HCT116 (cell line): ENCODE results near the gene INHBE.

ENCODE experiments used
- CBX3 ChIP-seq: IDR thresholded peaks from 2 replicates; pipeline ENCODE4 v1.6.1; 2012; ENCODE audit warnings: low read depth
- CEBPB ChIP-seq: IDR thresholded peaks from 2 replicates; pipeline ENCODE4 v1.6.1; 2012; ENCODE audit warnings: low read depth
- CTCF ChIP-seq, 3 experiments: fragments of 200-600 bp in 1 of 3; sonication (generic) in 1 of 3; IDR thresholded peaks in 2 of 3; conservative IDR thresholded peaks in 1 of 3; 2 replicates each; pipeline ENCODE4 v1.5.1; 2012 to 2017; ENCODE audit warnings: low read depth in 2 of 3, low read length in 2 of 3, antibody characterized with exemption in 1 of 3, borderline replicate concordance in 1 of 3, control low read depth in 1 of 3, mild to moderate bottlenecking in 1 of 3, mixed read lengths in 1 of 3, mixed run types in 1 of 3, moderate library complexity in 1 of 3; ENCODE audit not compliant: insufficient read depth in 1 of 3
- EZH2phosphoT487 ChIP-seq: fragments of 200-600 bp; IDR thresholded peaks from 2 replicates; pipeline ENCODE4 v1.6.1; 2018; ENCODE audit warnings: antibody characterized with exemption, borderline replicate concordance
- POLR2A ChIP-seq: IDR thresholded peaks from 2 replicates; pipeline ENCODE4 v1.7.0; 2011; ENCODE audit warnings: borderline replicate concordance; ENCODE audit not compliant: insufficient read depth, insufficient read length; ENCODE audit errors: extremely low read depth
- POLR2AphosphoS5 ChIP-seq: IDR thresholded peaks from 2 replicates; pipeline ENCODE4 v1.6.1; 2011; ENCODE audit warnings: mild to moderate bottlenecking, low read depth, low read length, moderate library complexity
- YY1 ChIP-seq: IDR thresholded peaks from 2 replicates; pipeline ENCODE4 v1.6.1; 2011; ENCODE audit warnings: low read length, low read depth, moderate library complexity, mild to moderate bottlenecking; ENCODE audit not compliant: insufficient replicate concordance; ENCODE audit errors: extremely low read depth
- ZNF274 ChIP-seq: fragments of 200-500 bp; sonication (Bioruptor generic); IDR thresholded peaks from 2 replicates; pipeline ENCODE4 v1.6.1; 2014; ENCODE audit warnings: mild to moderate bottlenecking, low read depth, low read length, inconsistent platforms

GRCh38 chr12:57473392-57473791, 18.3 kb downstream of the INHBE start:
- no peak for TF ChIP-seq YY1
- TF ChIP-seq CTCF (IDR thresholded peaks at IDR 0.05 in 2 of 3, conservative IDR thresholded peaks at IDR 0.05 in 1 of 3; ENCODE audit: borderline replicate concordance in 1 of 3, insufficient read depth in 1 of 3, low read depth in 2 of 3, low read length in 2 of 3), result no peak
- no peak for TF ChIP-seq POLR2A
- TF ChIP-seq POLR2AphosphoS5, result no peak
- TF ChIP-seq ZNF274, result no peak
- no peak for TF ChIP-seq EZH2phosphoT487
- TF ChIP-seq CBX3, result no peak
- TF ChIP-seq CEBPB, result no peak
